HepG2 (cell line): ENCODE results near the gene STK24.

Experiments used
- CTCF ChIP-seq: sonication (generic); formaldehyde crosslinking; IDR thresholded peaks from 2 replicates; pipeline ENCODE4 v1.5.0; 2020; ENCODE audit warnings: mild to moderate bottlenecking, missing genetic modification reagents, moderate library complexity
- HNRNPH1 ChIP-seq: fragments of 200-400 bp; formaldehyde crosslinking; optimal IDR thresholded peaks from 2 replicates; pipeline ENCODE3; 2017; ENCODE audit warnings: mild to moderate bottlenecking, low read depth, low read length
- MATR3 ChIP-seq: sonication (generic); formaldehyde crosslinking; IDR thresholded peaks from 2 replicates; pipeline ENCODE4 v1.4.0; 2020; ENCODE audit warnings: missing genetic modification reagents
- MXI1 ChIP-seq: IDR thresholded peaks from 3 replicates; pipeline ENCODE4 v1.6.1; 2012; ENCODE audit warnings: low read depth, low read length, inconsistent platforms, borderline replicate concordance
- NFE2 ChIP-seq: sonication (generic); formaldehyde crosslinking; IDR thresholded peaks from 2 replicates; pipeline ENCODE4 v1.4.0; 2020; ENCODE audit warnings: missing genetic modification reagents
- NFYB ChIP-seq: sonication (generic); formaldehyde crosslinking; IDR thresholded peaks from 2 replicates; pipeline ENCODE4 v1.4.0; 2020; ENCODE audit warnings: missing genetic modification reagents
- RAD21 ChIP-seq: fragments of 450-650 bp; formaldehyde crosslinking; IDR thresholded peaks from 2 replicates; pipeline ENCODE4 v1.5.0; 2020; ENCODE audit warnings: mild to moderate bottlenecking
- STAT6 ChIP-seq: sonication (generic); formaldehyde crosslinking; IDR thresholded peaks from 2 replicates; pipeline ENCODE4 v1.4.0; 2020; ENCODE audit warnings: missing genetic modification reagents, mild to moderate bottlenecking, borderline replicate concordance
- TAF1 ChIP-seq: sonication (generic); formaldehyde crosslinking; IDR thresholded peaks from 2 replicates; pipeline ENCODE4 v1.4.0; 2020; ENCODE audit warnings: missing genetic modification reagents
- TCF7L2 ChIP-seq: IDR thresholded peaks from 2 replicates; pipeline ENCODE4 v1.6.1; 2011; ENCODE audit warnings: mild to moderate bottlenecking, low read depth, low read length, moderate library complexity
- USF2 ChIP-seq, 2 experiments: sonication (generic) in 1 of 2; formaldehyde crosslinking in 1 of 2; IDR thresholded peaks; 2 replicates each; pipeline versions ENCODE4 v1.5.1 to v1.6.1; 2011 to 2020; ENCODE audit warnings: borderline replicate concordance in 1 of 2, low read depth in 1 of 2, low read length in 1 of 2, mild to moderate bottlenecking in 1 of 2, missing genetic modification reagents in 1 of 2, moderate library complexity in 1 of 2
- ZBTB49 ChIP-seq: sonication (generic); formaldehyde crosslinking; IDR thresholded peaks from 2 replicates; pipeline ENCODE4 v1.4.0; 2020; ENCODE audit warnings: missing genetic modification reagents, borderline replicate concordance
- ZNF558 ChIP-seq: sonication (generic); formaldehyde crosslinking; IDR thresholded peaks from 2 replicates; pipeline ENCODE4 v1.9.0; 2022; ENCODE audit warnings: mild to moderate bottlenecking, missing genetic modification reagents, borderline replicate concordance
- ZNF570 ChIP-seq: sonication (generic); formaldehyde crosslinking; IDR thresholded peaks from 2 replicates; pipeline ENCODE4 v1.4.0; 2020; ENCODE audit warnings: mild to moderate bottlenecking, missing genetic modification reagents, borderline replicate concordance

- TF ChIP-seq CTCF (no peak), RAD21 (no peak), MATR3 (CRISPR knock-in tag) (no peak), ZNF570 (CRISPR knock-in tag) (no peak), USF2 (IDR thresholded peaks at IDR 0.05; ENCODE audit: low read depth, low read length) (no peak), USF2 (CRISPR knock-in tag; IDR thresholded peaks at IDR 0.05; ENCODE audit: borderline replicate concordance) (no peak), TAF1 (CRISPR knock-in tag) (no peak), NFE2 (CRISPR knock-in tag) (no peak), MXI1 (no peak), TCF7L2 (no peak), ZBTB49 (CRISPR knock-in tag) (no peak), ZNF558 (CRISPR knock-in tag) (no peak), NFYB (CRISPR knock-in tag) (no peak), STAT6 (CRISPR knock-in tag) (no peak), HNRNPH1 (no peak)
Measured at GRCh38 chr13:98440390-98441055, 136.4 kb downstream of the STK24 start.
